SK-N-SH (cell line): Measurements from ENCODE around the gene NECTIN2. TPM values are rescaled to one million over a fixed set of nuclear protein-coding genes. Genes with fewer than 3 reads are reported as not detected.
"Not testable (repeated sequence)": the region's sequence is repeated elsewhere in the genome, so short reads cannot be mapped to it uniquely, and the experiment has no call there.

Experiments used
- CTCF ChIA-PET: fragments of 300-600, 350-600 bp; formaldehyde crosslinking; extraction: SDS; loops from one replicate; lab custom pipeline; 2021; lab: Yijun Ruan, JAX
- POLR2A ChIA-PET: fragments of 350-600 bp; sonication (Branson Sonifier 250); formaldehyde crosslinking; extraction: SDS; loops from one replicate; lab custom pipeline; 2020; ENCODE audit warnings: antibody characterized with exemption, inconsistent platforms; lab: Yijun Ruan, JAX
- DNase-seq: peaks from one replicate; pipeline ENCODE4 v3.0.0; 2012
- H2AFZ ChIP-seq: fragments of 200-600 bp; sonication (generic); 2 replicates; pipeline ENCODE4 v1.8.1; 2016; ENCODE audit warnings: antibody characterized with exemption, mild to moderate bottlenecking, low read depth
- H3F3A ChIP-seq: fragments of 200-600 bp; sonication (generic); replicated peaks from 2 replicates; pipeline ENCODE3; 2016; ENCODE audit warnings: antibody characterized with exemption, mild to moderate bottlenecking; ENCODE audit not compliant: insufficient read depth
- H3K27ac ChIP-seq, 2 experiments: fragments of 200-500 bp in 1 of 2; fragments of 200-600 bp in 1 of 2; sonication (Bioruptor generic) in 1 of 2; sonication (generic), shearing (Covaris generic) in 1 of 2; 2 replicates each; pipeline versions ENCODE4 v1.5.1 to v1.6.1; 2014 to 2016; ENCODE audit warnings: low read depth in 2 of 2, inconsistent platforms in 1 of 2, low read length in 1 of 2, mild to moderate bottlenecking in 1 of 2, mixed read lengths in 1 of 2
- H3K27me3 ChIP-seq: fragments of 200-600 bp; sonication (generic), shearing (Covaris generic); 2 replicates; pipeline ENCODE4 v1.6.1; 2016; ENCODE audit warnings: mixed run types; ENCODE audit not compliant: insufficient read depth
- H3K36me3 ChIP-seq, 2 experiments: fragments of 200-500 bp in 1 of 2; fragments of 200-600 bp in 1 of 2; sonication (Bioruptor generic) in 1 of 2; sonication (generic) in 1 of 2; replicated peaks in 1 of 2; 2 replicates each; pipeline versions ENCODE3 to v1.5.1; 2014 to 2016; ENCODE audit warnings: low read length in 1 of 2, mild to moderate bottlenecking in 1 of 2; ENCODE audit not compliant: insufficient read depth in 2 of 2, control insufficient read depth in 1 of 2
- H3K4me1 ChIP-seq, 2 experiments: fragments of 200-500 bp in 1 of 2; fragments of 200-600 bp in 1 of 2; sonication (Bioruptor generic) in 1 of 2; sonication (generic), shearing (Covaris generic) in 1 of 2; 2 replicates each; pipeline versions ENCODE4 v1.5.1 to v1.6.1; 2014 to 2016; ENCODE audit warnings: low read depth in 1 of 2, low read length in 1 of 2, mixed run types in 1 of 2; ENCODE audit not compliant: insufficient read depth in 2 of 2, control insufficient read depth in 1 of 2
- H3K4me2 ChIP-seq: fragments of 200-600 bp; sonication (generic), shearing (Covaris generic); 2 replicates; pipeline ENCODE4 v1.6.1; 2017; ENCODE audit warnings: mixed run types
- H3K4me3 ChIP-seq, 2 experiments: fragments of 200-500 bp in 1 of 2; fragments of 200-600 bp in 1 of 2; sonication (Bioruptor generic) in 1 of 2; sonication (generic), shearing (Covaris generic) in 1 of 2; 2 replicates each; pipeline versions ENCODE4 v1.5.1 to v1.8.1; 2014 to 2016; ENCODE audit warnings: low read depth in 2 of 2, inconsistent platforms in 1 of 2, low read length in 1 of 2, mild to moderate bottlenecking in 1 of 2, mixed read lengths in 1 of 2, moderate library complexity in 1 of 2
- H3K79me2 ChIP-seq: fragments of 200-600 bp; sonication (generic); 2 replicates; pipeline ENCODE4 v1.8.1; 2017; ENCODE audit warnings: mild to moderate bottlenecking; ENCODE audit not compliant: insufficient read depth
- H3K9ac ChIP-seq: fragments of 200-600 bp; sonication (generic); 2 replicates; pipeline ENCODE4 v1.6.1; 2017; ENCODE audit warnings: mixed run types
- H3K9me2 ChIP-seq: fragments of 200-600 bp; sonication (generic); 2 replicates; pipeline ENCODE4 v1.6.1; 2017; ENCODE audit warnings: mixed run types
- H3K9me3 ChIP-seq: fragments of 200-600 bp; sonication (generic); 2 replicates; pipeline ENCODE4 v1.6.1; 2017; ENCODE audit warnings: mixed run types, mild to moderate bottlenecking, moderate library complexity
- H4K20me1 ChIP-seq: fragments of 200-600 bp; sonication (generic); 2 replicates; pipeline ENCODE4 v1.6.1; 2017; ENCODE audit warnings: mild to moderate bottlenecking, mixed run types; ENCODE audit not compliant: insufficient read depth
- CHD2 ChIP-seq: fragments of 150-350 bp; IDR thresholded peaks from 2 replicates; pipeline ENCODE4 v1.6.1; 2018; ENCODE audit warnings: low read length; ENCODE audit not compliant: partially characterized antibody
- CTCF ChIP-seq: fragments of 200-600 bp; sonication (generic); IDR thresholded peaks from 2 replicates; pipeline ENCODE4 v1.6.1; 2017; ENCODE audit warnings: antibody characterized with exemption, mild to moderate bottlenecking, moderate library complexity
- ELF1 ChIP-seq: IDR thresholded peaks from 2 replicates; pipeline ENCODE4 v1.4.0; 2012
- EZH2phosphoT487 ChIP-seq: fragments of 200-600 bp; sonication (generic); IDR thresholded peaks from 2 replicates; pipeline ENCODE4 v1.6.1; 2017; ENCODE audit warnings: low read depth, mixed run types, mild to moderate bottlenecking, antibody characterized with exemption, moderate library complexity, borderline replicate concordance
- FOXM1 ChIP-seq: IDR thresholded peaks from 2 replicates; pipeline ENCODE4 v1.4.0; 2012; ENCODE audit warnings: low read depth, mild to moderate bottlenecking
- GABPA ChIP-seq: IDR thresholded peaks from 2 replicates; pipeline ENCODE4 v1.4.0; 2012; ENCODE audit warnings: low read depth, mild to moderate bottlenecking
- MEF2A ChIP-seq: IDR thresholded peaks from 2 replicates; pipeline ENCODE4 v1.4.0; 2012; ENCODE audit warnings: low read depth, borderline replicate concordance
- MXI1 ChIP-seq: IDR thresholded peaks from 2 replicates; pipeline ENCODE4 v1.6.1; 2012; ENCODE audit warnings: mild to moderate bottlenecking, low read depth, low read length, improper control_type of control experiment
- PBX3 ChIP-seq: IDR thresholded peaks from 2 replicates; pipeline ENCODE4; 2012
- POLR2AphosphoS5 ChIP-seq: IDR thresholded peaks from 2 replicates; pipeline ENCODE4 v1.6.1; 2012; ENCODE audit warnings: low read depth, low read length
- RXRA ChIP-seq: IDR thresholded peaks from 2 replicates; pipeline ENCODE4 v1.4.0; 2012; ENCODE audit warnings: low read depth, mild to moderate bottlenecking, borderline replicate concordance
- SIN3A ChIP-seq: IDR thresholded peaks from 2 replicates; pipeline ENCODE4 v1.6.1; 2012; ENCODE audit warnings: low read depth, mild to moderate bottlenecking, low read length, moderate library complexity, borderline replicate concordance
- TAF1 ChIP-seq: IDR thresholded peaks from 2 replicates; pipeline ENCODE4 v1.6.1; 2012; ENCODE audit warnings: low read depth, mild to moderate bottlenecking, low read length, moderate library complexity, borderline replicate concordance
- WGBS: methylation state at CpG from one replicate; pipeline ENCODE4 v1.1.6; 2017; ENCODE audit warnings: low lambda C conversion rate; 5-methylcytosine and 5-hydroxymethylcytosine counted together
- polyA plus RNA-seq, 3 experiments: library from polyadenylated mRNA; depleted of rRNA; stranded (reverse); fragments of >200 nt; gene quantifications; 2 replicates each; pipeline ENCODE4 v1.2.3, GENCODE V29; 2012
- TF ChIP-seq, protein P1 (sequence below): fragments of 150-350 bp; IDR thresholded peaks from 2 replicates; pipeline ENCODE4 v1.6.1; 2017; ENCODE audit warnings: antibody characterized with exemption, low read length, low read depth, borderline replicate concordance

Gene NECTIN2
- polyA plus RNA-seq, 1 of the 3 experiments (the other 2 are of a cell fraction): 121 TPM

DNA sequence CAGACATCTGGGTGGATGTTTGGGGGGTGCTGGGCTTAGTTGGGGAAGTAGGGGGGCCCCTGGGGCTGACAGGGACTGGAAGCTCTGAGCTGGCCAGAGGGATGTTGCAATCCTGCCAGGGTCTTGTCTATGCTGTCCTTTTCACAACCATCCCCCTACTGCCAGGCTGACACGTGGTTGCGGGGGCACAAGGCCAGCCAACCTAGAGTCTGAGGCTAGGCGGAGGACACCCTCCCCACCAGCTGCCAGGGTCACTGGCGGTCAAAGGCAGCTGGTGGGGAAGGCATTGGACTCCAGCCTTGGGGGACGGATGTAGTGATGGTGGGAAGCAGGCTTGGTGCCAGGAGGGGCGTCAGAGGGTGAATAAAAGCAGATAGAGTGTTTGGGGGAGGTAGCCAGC, 66.8 kb downstream of the NECTIN2 start:
- no peaks in the 10 kb centered on the region for H3K79me2 ChIP-seq
- no peaks in the 10 kb centered on the region for H3K9me3 ChIP-seq
- no peak for DNase-seq
- no peak overlapping the region for H2AFZ ChIP-seq
- ChIA-PET POLR2A (interaction anchor here (0.6 kb wide), 1 partner anchor 154 kb away, joined by 3 read pairs; no protein-coding TSS in a partner anchor), CTCF (interaction anchor here (2.3 to 6.2 kb wide), 2 partner anchors 9 to 38 kb away, joined by 12 to 57 read pairs; no protein-coding TSS in a partner anchor)
- no peaks in the 10 kb centered on the region for H4K20me1 ChIP-seq
- peaks cover 4% of the 10 kb centered on the region in 2 experiments; a peak in 1 of 4 replicates for H3K4me1 ChIP-seq
- peaks cover 5% of the 10 kb centered on the region for H3F3A ChIP-seq
- no peak overlapping the region for H3K4me3 ChIP-seq
- no peak overlapping the region for H3K9ac ChIP-seq
- WGBS: 61% methylated on average over 5 of the region's 6 CpGs
- no peaks in the 10 kb centered on the region for H3K9me2 ChIP-seq
- H3K27me3 ChIP-seq: no peaks in the 10 kb centered on the region
- no peak overlapping the region for H3K27ac ChIP-seq
- no peak for TF ChIP-seq PBX3
- TF ChIP-seq EZH2phosphoT487: no peak
- no peak for TF ChIP-seq POLR2AphosphoS5
- TF ChIP-seq SIN3A: no peak
- TF ChIP-seq CHD2: no peak
- no peak for TF ChIP-seq MEF2A
- TF ChIP-seq MXI1: no peak
- no peak for TF ChIP-seq ELF1
- no peak for TF ChIP-seq CTCF
- TF ChIP-seq GABPA: no peak
- TF ChIP-seq FOXM1: no peak
- TF ChIP-seq, protein P1, sequence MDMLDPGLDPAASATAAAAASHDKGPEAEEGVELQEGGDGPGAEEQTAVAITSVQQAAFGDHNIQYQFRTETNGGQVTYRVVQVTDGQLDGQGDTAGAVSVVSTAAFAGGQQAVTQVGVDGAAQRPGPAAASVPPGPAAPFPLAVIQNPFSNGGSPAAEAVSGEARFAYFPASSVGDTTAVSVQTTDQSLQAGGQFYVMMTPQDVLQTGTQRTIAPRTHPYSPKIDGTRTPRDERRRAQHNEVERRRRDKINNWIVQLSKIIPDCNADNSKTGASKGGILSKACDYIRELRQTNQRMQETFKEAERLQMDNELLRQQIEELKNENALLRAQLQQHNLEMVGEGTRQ: no peak
- no peak for TF ChIP-seq TAF1
- TF ChIP-seq RXRA: no peak
- H3K36me3 ChIP-seq: no peaks in the 10 kb centered on the region
- no peak overlapping the region for H3K4me2 ChIP-seq

DNA sequence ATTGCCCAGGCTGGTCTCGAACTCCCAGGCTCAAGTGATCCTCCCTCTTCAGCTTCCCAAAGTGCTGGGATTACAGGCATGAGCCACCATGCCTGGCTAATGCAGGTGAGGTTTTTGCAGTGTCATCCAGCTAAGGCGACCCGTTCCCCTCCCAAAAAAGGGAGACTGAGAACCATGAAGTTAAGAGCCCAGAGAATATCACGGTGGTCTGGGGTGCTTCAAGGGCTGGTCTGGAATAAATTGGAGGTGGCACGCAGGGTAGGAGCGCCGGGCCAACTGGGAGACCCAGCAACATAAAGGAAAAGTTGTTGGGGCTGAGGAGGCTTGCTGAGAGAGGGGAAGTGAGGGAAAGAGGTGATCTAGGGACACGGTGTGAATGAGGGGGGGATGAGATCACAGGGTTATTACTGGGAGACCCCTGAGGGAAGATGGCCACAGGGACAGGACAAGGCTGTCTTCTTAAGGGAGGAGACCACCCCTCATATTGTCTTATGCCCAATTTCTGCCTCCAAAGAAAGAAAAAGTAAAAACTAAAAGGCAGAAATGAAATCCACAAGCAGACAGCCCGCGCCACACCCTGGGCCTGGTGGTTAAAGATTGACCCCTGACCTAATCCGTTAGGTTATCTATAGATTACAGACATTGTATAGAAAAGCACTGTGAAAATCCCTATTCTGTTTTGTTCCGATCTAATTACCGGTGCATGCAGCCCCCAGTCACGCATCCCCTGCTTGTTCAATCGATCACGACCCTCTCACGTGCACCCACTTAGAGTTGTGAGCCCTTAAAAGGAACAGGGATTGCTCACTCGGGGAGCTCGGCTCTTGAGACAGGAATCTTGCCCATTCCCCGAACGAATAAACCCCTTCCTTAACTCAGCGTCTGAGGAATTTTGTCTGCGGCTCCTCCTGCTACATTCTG, 67.7 kb downstream of the NECTIN2 start:
- H3K9me2 ChIP-seq, H3F3A ChIP-seq, H3K27me3 ChIP-seq, H3K4me1 ChIP-seq, H3K79me2 ChIP-seq, H2AFZ ChIP-seq, H3K27ac ChIP-seq, H3K4me2 ChIP-seq, H3K4me3 ChIP-seq, POLR2A ChIA-PET, DNase-seq, H3K9ac ChIP-seq, H4K20me1 ChIP-seq, H3K36me3 ChIP-seq, H3K9me3 ChIP-seq: not testable (repeated sequence)
- WGBS: 81% methylated on average over 23 of the region's 23 CpGs
- CTCF ChIA-PET: interaction anchor here (1.3 to 2.3 kb wide), 2 partner anchors 10 kb away, joined by 5 to 12 read pairs; no protein-coding TSS in a partner anchor
